Measurements from ENCODE around the gene DLGAP4. TPM values are rescaled to one million over a fixed set of nuclear protein-coding genes. Genes with fewer than 3 reads are reported as not detected.
"Not testable (repeated sequence)": the region's sequence is repeated elsewhere in the genome, so short reads cannot be mapped to it uniquely, and the experiment has no call there.

The DLGAP4 gene
- total and polyA plus RNA-seq, 9 donors: 13.0 to 63.9 (median 52.2) TPM

- no peaks in the 10 kb centered on the region for H3K9me3 ChIP-seq (replicated peaks; ENCODE audit: control insufficient read depth, low read depth, low read length)
- no peak for DNase-seq
- H3K4me1 ChIP-seq (ENCODE audit: control insufficient read depth, insufficient read depth, low read length): peaks cover 56% of the 10 kb centered on the region
- H3K27me3 ChIP-seq (ENCODE audit: control insufficient read depth, insufficient read depth, low read length): no peaks in the 10 kb centered on the region
- WGBS (ENCODE audit: insufficient coverage): no CpG with 5 or more reads among the region's 2 CpGs
- peaks cover 22% of the 10 kb centered on the region for H3K36me3 ChIP-seq (ENCODE audit: control insufficient read depth, insufficient read depth, low read length)
- no peak overlapping the region for H3K4me3 ChIP-seq (ENCODE audit: low read length)
- peak overlapping the region; percentile 51 for H3K27ac ChIP-seq (ENCODE audit: low read length)
Observed at GRCh38 chr20:36473164-36473563, 167.0 kb downstream of the DLGAP4 start.

- Histone ChIP-seq H3K27ac (ENCODE audit: low read length) (no peak overlapping the region), H3K4me3 (ENCODE audit: low read length) (no peak overlapping the region), H3K4me1 (ENCODE audit: control insufficient read depth, insufficient read depth, low read length) (peaks cover 51% of the 10 kb centered on the region), H3K27me3 (ENCODE audit: control insufficient read depth, insufficient read depth, low read length) (no peaks in the 10 kb centered on the region), H3K9me3 (replicated peaks; ENCODE audit: control insufficient read depth, low read depth, low read length) (no peaks in the 10 kb centered on the region), H3K36me3 (ENCODE audit: control insufficient read depth, insufficient read depth, low read length) (peaks cover 23% of the 10 kb centered on the region)
- WGBS (ENCODE audit: insufficient coverage): no CpG with 5 or more reads among the region's 1 CpG
- no peak for DNase-seq
Observed at GRCh38 chr20:36474563-36474962, 168.4 kb downstream of the DLGAP4 start.

GRCh38 chr20:36475054-36475453, 168.9 kb downstream of the DLGAP4 start:
- not testable (repeated sequence) for H3K27me3 ChIP-seq (ENCODE audit: control insufficient read depth, insufficient read depth, low read length); H3K4me3 ChIP-seq (ENCODE audit: low read length); H3K27ac ChIP-seq (ENCODE audit: low read length); H3K9me3 ChIP-seq (replicated peaks; ENCODE audit: control insufficient read depth, low read depth, low read length); DNase-seq
- Histone ChIP-seq H3K36me3 (ENCODE audit: control insufficient read depth, insufficient read depth, low read length) (peaks cover 23% of the 10 kb centered on the region), H3K4me1 (ENCODE audit: control insufficient read depth, insufficient read depth, low read length) (peaks cover 46% of the 10 kb centered on the region)
- WGBS (ENCODE audit: insufficient coverage): 79% methylated on average over 2 of the region's 8 CpGs

- H3K4me1 ChIP-seq (ENCODE audit: control insufficient read depth, insufficient read depth, low read length): peaks cover 48% of the 10 kb centered on the region
- WGBS (ENCODE audit: insufficient coverage): 100% methylated on average over 1 of the region's 1 CpG
- no peaks in the 10 kb centered on the region for H3K27me3 ChIP-seq (ENCODE audit: control insufficient read depth, insufficient read depth, low read length)
- H3K36me3 ChIP-seq (ENCODE audit: control insufficient read depth, insufficient read depth, low read length): peaks cover 23% of the 10 kb centered on the region
- H3K4me3 ChIP-seq (ENCODE audit: low read length): no peak overlapping the region
- DNase-seq: no peak
- H3K9me3 ChIP-seq (replicated peaks; ENCODE audit: control insufficient read depth, low read depth, low read length): no peaks in the 10 kb centered on the region
- H3K27ac ChIP-seq (ENCODE audit: low read length): no peak overlapping the region
Observed at GRCh38 chr20:36477475-36477874, 171.3 kb downstream of the DLGAP4 start.

GRCh38 chr20:36478137-36478905, 172.2 kb downstream of the DLGAP4 start:
- peaks cover 48% of the 10 kb centered on the region for H3K4me1 ChIP-seq (ENCODE audit: control insufficient read depth, insufficient read depth, low read length)
- no peaks in the 10 kb centered on the region for H3K9me3 ChIP-seq (replicated peaks; ENCODE audit: control insufficient read depth, low read depth, low read length)
- DNase-seq: no peak
- H3K4me3 ChIP-seq (ENCODE audit: low read length): no peak overlapping the region
- H3K27me3 ChIP-seq (ENCODE audit: control insufficient read depth, insufficient read depth, low read length): no peaks in the 10 kb centered on the region
- H3K27ac ChIP-seq (ENCODE audit: low read length): no peak overlapping the region
- peaks cover 19% of the 10 kb centered on the region for H3K36me3 ChIP-seq (ENCODE audit: control insufficient read depth, insufficient read depth, low read length)
- 90% methylated on average over 3 of the region's 7 CpGs for WGBS (ENCODE audit: insufficient coverage)

- no peaks in the 10 kb centered on the region for H3K27me3 ChIP-seq (ENCODE audit: control insufficient read depth, insufficient read depth, low read length)
- 67% methylated on average over 1 of the region's 2 CpGs for WGBS (ENCODE audit: insufficient coverage)
- no peak overlapping the region for H3K27ac ChIP-seq (ENCODE audit: low read length)
- H3K4me1 ChIP-seq (ENCODE audit: control insufficient read depth, insufficient read depth, low read length): peaks cover 48% of the 10 kb centered on the region
- DNase-seq: no peak
- peaks cover 14% of the 10 kb centered on the region for H3K36me3 ChIP-seq (ENCODE audit: control insufficient read depth, insufficient read depth, low read length)
- H3K9me3 ChIP-seq (replicated peaks; ENCODE audit: control insufficient read depth, low read depth, low read length): no peaks in the 10 kb centered on the region
- no peak overlapping the region for H3K4me3 ChIP-seq (ENCODE audit: low read length)
Observed at GRCh38 chr20:36479938-36480337, 173.8 kb downstream of the DLGAP4 start.

GRCh38 chr20:36480456-36481048, 174.4 kb downstream of the DLGAP4 start:
- Histone ChIP-seq H3K9me3 (replicated peaks; ENCODE audit: control insufficient read depth, low read depth, low read length) (no peaks in the 10 kb centered on the region), H3K36me3 (ENCODE audit: control insufficient read depth, insufficient read depth, low read length) (peaks cover 14% of the 10 kb centered on the region), H3K4me1 (ENCODE audit: control insufficient read depth, insufficient read depth, low read length) (peaks cover 49% of the 10 kb centered on the region), H3K4me3 (ENCODE audit: low read length) (no peak overlapping the region), H3K27me3 (ENCODE audit: control insufficient read depth, insufficient read depth, low read length) (no peaks in the 10 kb centered on the region), H3K27ac (ENCODE audit: low read length) (no peak overlapping the region)
- WGBS (ENCODE audit: insufficient coverage): 100% methylated on average over 1 of the region's 5 CpGs
- no peak for DNase-seq

- H3K4me3 ChIP-seq (ENCODE audit: low read length): no peak overlapping the region
- H3K27me3 ChIP-seq (ENCODE audit: control insufficient read depth, insufficient read depth, low read length): no peaks in the 10 kb centered on the region
Observed at GRCh38 chr20:36481380-36482043, 175.4 kb downstream of the DLGAP4 start.

GRCh38 chr20:36482044-36482473, 175.9 kb downstream of the DLGAP4 start:
- peak overlapping the region; percentile 78 for H3K27ac ChIP-seq (ENCODE audit: low read length)
- H3K4me1 ChIP-seq (ENCODE audit: control insufficient read depth, insufficient read depth, low read length): peaks cover 58% of the 10 kb centered on the region
- peaks cover 16% of the 10 kb centered on the region for H3K36me3 ChIP-seq (ENCODE audit: control insufficient read depth, insufficient read depth, low read length)
- H3K27me3 ChIP-seq (ENCODE audit: control insufficient read depth, insufficient read depth, low read length): no peaks in the 10 kb centered on the region
- H3K9me3 ChIP-seq (replicated peaks; ENCODE audit: control insufficient read depth, low read depth, low read length): no peaks in the 10 kb centered on the region
- 50% methylated on average over 5 of the region's 8 CpGs for WGBS (ENCODE audit: insufficient coverage)
- H3K4me3 ChIP-seq (ENCODE audit: low read length): no peak overlapping the region
- peak; percentile 76 for DNase-seq

More at GRCh38 chr20:36481380-36482043, 175.4 kb downstream of the DLGAP4 start:
- H3K27ac ChIP-seq (ENCODE audit: low read length): peak overlapping the region; percentile 9
- 69% methylated on average over 2 of the region's 9 CpGs for WGBS (ENCODE audit: insufficient coverage)
- H3K36me3 ChIP-seq (ENCODE audit: control insufficient read depth, insufficient read depth, low read length): peaks cover 16% of the 10 kb centered on the region
- DNase-seq: no peak
- H3K9me3 ChIP-seq (replicated peaks; ENCODE audit: control insufficient read depth, low read depth, low read length): no peaks in the 10 kb centered on the region
- peaks cover 55% of the 10 kb centered on the region for H3K4me1 ChIP-seq (ENCODE audit: control insufficient read depth, insufficient read depth, low read length)

- H3K4me3 ChIP-seq (ENCODE audit: low read length): no peak overlapping the region
- peaks cover 6% of the 10 kb centered on the region for H3K36me3 ChIP-seq (ENCODE audit: control insufficient read depth, insufficient read depth, low read length)
- 86% methylated on average over 2 of the region's 5 CpGs for WGBS (ENCODE audit: insufficient coverage)
- H3K9me3 ChIP-seq (replicated peaks; ENCODE audit: control insufficient read depth, low read depth, low read length): no peaks in the 10 kb centered on the region
- DNase-seq: no peak
- no peaks in the 10 kb centered on the region for H3K27me3 ChIP-seq (ENCODE audit: control insufficient read depth, insufficient read depth, low read length)
- peaks cover 63% of the 10 kb centered on the region for H3K4me1 ChIP-seq (ENCODE audit: control insufficient read depth, insufficient read depth, low read length)
- peak overlapping the region; percentile 4 for H3K27ac ChIP-seq (ENCODE audit: low read length)
Observed at GRCh38 chr20:36483209-36483918, 177.2 kb downstream of the DLGAP4 start.

Measured in muscle of leg (tissue), 11 donors.